OCI-LY7 (cell line): Measurements from ENCODE around the gene SAP30L. TPM values are rescaled to one million over a fixed set of nuclear protein-coding genes. Genes with fewer than 3 reads are reported as not detected.

ENCODE experiments used
- BruUV-seq: library from RNA; stranded (reverse); fragments of 400-500 nt; replicated peaks from 2 replicates; lab custom pipeline; 2021; lab: Mats Ljungman, UMichigan
- CTCF ChIA-PET: fragments of 300-600 bp; sonication (Branson Sonifier 250); formaldehyde crosslinking; loops from one replicate; lab custom pipeline; 2022; ENCODE audit warnings: antibody characterized with exemption; ENCODE audit not compliant: unreplicated experiment; lab: Charles Lee
- POLR2A ChIA-PET: fragments of 300-600 bp; sonication (Branson Sonifier 250); formaldehyde crosslinking; loops from one replicate; lab custom pipeline; 2022; ENCODE audit warnings: antibody characterized with exemption; lab: Charles Lee
- DNase-seq: peaks from one replicate; pipeline ENCODE4 v3.0.0-alpha.2; 2015; ENCODE audit warnings: low spot score
- H2AFZ ChIP-seq: fragments of 200-600 bp; sonication (generic), shearing (Covaris generic); 2 replicates; pipeline ENCODE4 v1.6.1; 2014; ENCODE audit warnings: mild to moderate bottlenecking, antibody characterized with exemption, low read length, moderate library complexity
- H3K27ac ChIP-seq: fragments of 200-600 bp; sonication (generic); 2 replicates; pipeline ENCODE4 v1.5.1; 2014; ENCODE audit warnings: mixed run types, low read depth, mild to moderate bottlenecking, moderate library complexity, low read length, inconsistent platforms; ENCODE audit not compliant: poor library complexity, severe bottlenecking
- H3K36me3 ChIP-seq: fragments of 200-600 bp; sonication (generic); 2 replicates; pipeline ENCODE4 v1.6.1; 2014; ENCODE audit warnings: mild to moderate bottlenecking, antibody characterized with exemption, low read length, moderate library complexity, mixed read lengths; ENCODE audit not compliant: insufficient read depth
- H3K4me1 ChIP-seq: fragments of 200-600 bp; sonication (generic); 2 replicates; pipeline ENCODE4 v1.5.1; 2014; ENCODE audit warnings: mild to moderate bottlenecking, low read length; ENCODE audit not compliant: insufficient read depth, poor library complexity, severe bottlenecking
- H3K4me2 ChIP-seq: fragments of 200-600 bp; sonication (generic); 2 replicates; pipeline ENCODE4 v1.6.1; 2014; ENCODE audit warnings: mild to moderate bottlenecking, low read length
- H3K4me3 ChIP-seq: fragments of 200-600 bp; sonication (generic); 2 replicates; pipeline ENCODE4 v1.5.1; 2014; ENCODE audit warnings: mild to moderate bottlenecking, low read depth, low read length; ENCODE audit not compliant: poor library complexity, severe bottlenecking
- H3K79me2 ChIP-seq: fragments of 200-600 bp; sonication (generic); 2 replicates; pipeline ENCODE4 v1.6.1; 2016; ENCODE audit warnings: low read depth, mild to moderate bottlenecking, low read length, moderate library complexity, mixed read lengths; ENCODE audit not compliant: insufficient read depth
- H3K9me2 ChIP-seq: fragments of 200-600 bp; sonication (generic); 2 replicates; pipeline ENCODE4 v1.6.1; 2016; ENCODE audit warnings: mild to moderate bottlenecking, low read length, mixed read lengths; ENCODE audit not compliant: insufficient read depth
- H3K9me3 ChIP-seq: fragments of 200-600 bp; sonication (generic); 2 replicates; pipeline ENCODE4 v1.6.1; 2014; ENCODE audit warnings: mild to moderate bottlenecking, mixed run types, low read length, mixed read lengths
- H4K20me1 ChIP-seq: fragments of 200-600 bp; sonication (generic); 2 replicates; pipeline ENCODE4 v1.6.1; 2014; ENCODE audit warnings: mild to moderate bottlenecking, antibody characterized with exemption, low read length, moderate library complexity, mixed read lengths; ENCODE audit not compliant: insufficient read depth
- CTCF ChIP-seq: fragments of 200-600 bp; sonication (generic); conservative IDR thresholded peaks from 2 replicates; pipeline ENCODE4 v1.5.1; 2014; ENCODE audit warnings: mild to moderate bottlenecking, antibody characterized with exemption, low read length, moderate library complexity, mixed read lengths
- EZH2phosphoT487 ChIP-seq: fragments of 200-600 bp; sonication (generic); IDR thresholded peaks from 2 replicates; pipeline ENCODE4 v1.6.1; 2018; ENCODE audit warnings: low read depth, borderline replicate concordance, mild to moderate bottlenecking, mixed run types, antibody characterized with exemption, low read length, moderate library complexity, mixed read lengths
- intact Hi-C: fragments of 100-400 bp; cut with micrococcal nuclease; formaldehyde crosslinking; loops from one replicate; pipeline ENCODE4 v1.10.0; 2022; ENCODE audit not compliant: unreplicated experiment
- total RNA-seq, 2 experiments: library from RNA; depleted of rRNA in 1 of 2; stranded (reverse); fragments of >200 nt in 1 of 2; shearing (Covaris generic) in 1 of 2; gene quantifications; 2 replicates each; pipeline ENCODE4 v1.2.3, GENCODE V29; 2014 to 2022

The SAP30L gene
- total RNA-seq, 2 experiments from 2014 or later: 37.5 to 38.7 TPM

DNA sequence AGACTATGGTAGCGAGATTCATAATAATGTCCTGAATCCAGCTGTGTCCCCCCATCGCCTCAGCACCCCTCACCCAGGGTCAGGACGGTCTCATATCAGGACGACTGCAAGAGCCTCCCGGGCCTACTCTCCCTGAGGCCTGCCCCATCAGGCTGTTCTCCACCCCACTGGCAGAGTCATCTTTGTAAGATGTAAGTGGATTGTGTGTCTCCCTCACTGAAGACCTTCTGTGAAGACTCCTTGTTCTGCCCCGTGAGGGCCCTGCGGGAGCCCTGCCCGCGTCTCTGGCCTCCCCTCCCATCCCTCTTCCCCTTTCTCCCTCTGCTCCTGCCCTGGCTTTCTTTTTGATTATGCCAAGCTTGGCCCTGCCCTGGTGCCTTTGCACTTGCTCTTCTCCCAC lies 43.9 kb upstream of the SAP30L start:
- no peak for TF ChIP-seq EZH2phosphoT487
- TF ChIP-seq CTCF: no peak
- no peaks in the 10 kb centered on the region for H4K20me1 ChIP-seq
- H3K4me3 ChIP-seq: no peak overlapping the region
- H2AFZ ChIP-seq: no peak overlapping the region
- ChIA-PET CTCF (no interaction called here), POLR2A (interaction anchor here (0.6 kb wide), 1 partner anchor 331 kb away, joined by 3 read pairs; no protein-coding TSS in a partner anchor)
- no peaks in the 10 kb centered on the region for H3K36me3 ChIP-seq
- H3K9me3 ChIP-seq: no peaks in the 10 kb centered on the region
- intact Hi-C loops: loop anchor here (5.0 kb wide), 1 partner anchor 220 kb away; no protein-coding TSS in a partner anchor
- H3K4me1 ChIP-seq: no peaks in the 10 kb centered on the region
- no peaks in the 10 kb centered on the region for H3K9me2 ChIP-seq
- BruUV-seq: no TSS peak
- no peaks in the 10 kb centered on the region for H3K79me2 ChIP-seq
- H3K4me2 ChIP-seq: no peak overlapping the region
- no peak overlapping the region for H3K27ac ChIP-seq
- DNase-seq: no peak

DNA sequence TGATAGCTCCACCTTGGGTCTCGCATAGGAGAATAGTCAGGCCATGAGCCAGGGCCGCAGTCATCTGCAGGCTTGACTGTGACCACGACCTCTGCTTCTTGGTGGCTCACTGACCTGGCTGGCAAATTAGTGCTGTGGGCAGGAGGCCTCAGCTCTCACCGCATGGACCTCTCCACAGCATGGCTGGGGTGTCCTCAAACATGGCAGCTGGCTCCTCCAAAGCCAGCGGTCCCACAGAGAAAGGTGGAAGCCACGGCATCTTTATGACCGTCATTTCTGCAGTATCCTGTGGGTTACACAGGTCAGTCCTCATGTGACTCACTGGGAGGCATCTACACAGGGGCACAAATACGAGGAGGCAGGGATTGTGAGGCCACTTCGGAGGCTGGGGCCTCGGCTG lies 43.2 kb upstream of the SAP30L start:
- H3K4me2 ChIP-seq: no peak overlapping the region
- no peak overlapping the region for H2AFZ ChIP-seq
- H3K4me1 ChIP-seq: no peaks in the 10 kb centered on the region
- H3K36me3 ChIP-seq: no peaks in the 10 kb centered on the region
- no peak overlapping the region for H3K27ac ChIP-seq
- ChIA-PET CTCF (no interaction called here), POLR2A (interaction anchor here (0.6 kb wide), 1 partner anchor 332 kb away, joined by 3 read pairs; no protein-coding TSS in a partner anchor)
- no peaks in the 10 kb centered on the region for H3K9me3 ChIP-seq
- H3K9me2 ChIP-seq: no peaks in the 10 kb centered on the region
- no peak overlapping the region for H3K4me3 ChIP-seq
- BruUV-seq: no TSS peak
- H4K20me1 ChIP-seq: no peaks in the 10 kb centered on the region
- no peak for TF ChIP-seq EZH2phosphoT487
- no peak for TF ChIP-seq CTCF
- intact Hi-C loops: loop anchor here (5.0 kb wide), 1 partner anchor 220 kb away; no protein-coding TSS in a partner anchor
- no peak for DNase-seq
- H3K79me2 ChIP-seq: no peaks in the 10 kb centered on the region

DNA sequence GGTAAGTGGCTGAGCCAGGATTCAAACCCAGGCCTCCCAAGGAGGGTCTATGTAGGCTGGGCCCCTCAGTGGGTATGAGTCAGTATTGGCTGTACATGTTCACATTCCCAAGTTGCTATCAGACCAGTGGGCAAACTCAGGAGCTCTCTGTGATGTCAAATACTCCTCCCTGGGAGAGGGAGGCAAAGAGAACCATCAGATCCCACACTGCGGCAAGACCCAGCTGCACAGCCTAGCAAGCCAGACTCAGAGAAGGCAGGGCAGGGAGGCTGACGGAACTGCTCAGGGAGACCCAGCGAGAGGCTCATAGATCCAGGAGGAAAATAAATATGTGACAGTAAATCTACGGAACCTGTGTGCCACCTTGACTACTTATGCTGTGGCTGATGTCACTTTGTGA lies 42.6 kb upstream of the SAP30L start:
- H2AFZ ChIP-seq: no peak overlapping the region
- H3K4me2 ChIP-seq: no peak overlapping the region
- no peaks in the 10 kb centered on the region for H3K9me3 ChIP-seq
- no peaks in the 10 kb centered on the region for H3K9me2 ChIP-seq
- CTCF ChIA-PET: no interaction called here
- POLR2A ChIA-PET: interaction anchor here (0.9 kb wide), 1 partner anchor 12 kb away, joined by 3 read pairs; no protein-coding TSS in a partner anchor
- H3K4me1 ChIP-seq: no peaks in the 10 kb centered on the region
- no peaks in the 10 kb centered on the region for H4K20me1 ChIP-seq
- no peak for TF ChIP-seq CTCF
- no peak for TF ChIP-seq EZH2phosphoT487
- no peak for DNase-seq
- H3K36me3 ChIP-seq: no peaks in the 10 kb centered on the region
- BruUV-seq: no TSS peak
- H3K4me3 ChIP-seq: no peak overlapping the region
- H3K79me2 ChIP-seq: no peaks in the 10 kb centered on the region
- intact Hi-C loops: loop anchor here (5.0 kb wide), 1 partner anchor 221 kb away; no protein-coding TSS in a partner anchor
- H3K27ac ChIP-seq: no peak overlapping the region
